GM12864 (cell line): ENCODE measurements around the gene TOX2.

ENCODE experiments used
- DNase-seq: peaks from one replicate; pipeline ENCODE4 v3.0.0-alpha.2; 2011; ENCODE audit warnings: low read depth
- H3K4me3 ChIP-seq: 2 replicates; pipeline ENCODE4 v1.5.1; 2011; ENCODE audit warnings: mild to moderate bottlenecking, low read depth, low read length, control low read depth
- CTCF ChIP-seq: IDR thresholded peaks from 2 replicates; pipeline ENCODE4 v1.5.1; 2011; ENCODE audit warnings: low read depth, mild to moderate bottlenecking, moderate library complexity, low read length, control low read depth, inconsistent platforms; ENCODE audit errors: missing control alignments

Gene TOX2

GRCh38 chr20:44031001-44031574, 116.4 kb downstream of the TOX2 start:
- TF ChIP-seq CTCF, result no peak
- H3K4me3 ChIP-seq, result no peak overlapping the region
- no peak for DNase-seq

- no peak overlapping the region for H3K4me3 ChIP-seq
- no peak for TF ChIP-seq CTCF
- DNase-seq, result no peak
Observed at GRCh38 chr20:44031781-44032582, 117.3 kb downstream of the TOX2 start.

GRCh38 chr20:44032583-44033331, 118.1 kb downstream of the TOX2 start:
- H3K4me3 ChIP-seq, result no peak overlapping the region
- no peak for TF ChIP-seq CTCF
- DNase-seq, result no peak

- DNase-seq, result no peak
- H3K4me3 ChIP-seq, result no peak overlapping the region
Observed at GRCh38 chr20:44033344-44033743, 118.7 kb downstream of the TOX2 start.

GRCh38 chr20:44033873-44034272, 119.2 kb downstream of the TOX2 start:
- H3K4me3 ChIP-seq, result no peak overlapping the region
- TF ChIP-seq CTCF, result no peak
- no peak for DNase-seq

More at GRCh38 chr20:44033344-44033743, 118.7 kb downstream of the TOX2 start:
- TF ChIP-seq CTCF, result no peak

- TF ChIP-seq CTCF, result no peak
- no peak overlapping the region for H3K4me3 ChIP-seq
Observed at GRCh38 chr20:44034451-44034850, 119.8 kb downstream of the TOX2 start.

More at GRCh38 chr20:44034451-44034850, 119.8 kb downstream of the TOX2 start:
- DNase-seq, result no peak
